ENCODE data around the gene CAPS. TPM values are rescaled to one million over a fixed set of nuclear protein-coding genes. Genes with fewer than 3 reads are reported as not detected.

The CAPS gene
- total RNA-seq, 2 experiments from 2014 or later, result 11.8 to 12.5 TPM

- POLR2A ChIA-PET, result no interaction called here
- H3K4me3 Mint-ChIP-seq, result no peak overlapping the region
- CTCF ChIA-PET, result interaction anchor here (1.0 to 1.3 kb wide), 2 partner anchors 11 to 32 kb away, joined by 3 to 4 read pairs; no protein-coding TSS in a partner anchor
- no peaks in the 10 kb centered on the region for H3K27me3 Mint-ChIP-seq
- DNase-seq, result no peak
- H3K9me3 Mint-ChIP-seq, result no peaks in the 10 kb centered on the region
- H3K4me1 Mint-ChIP-seq, result no peaks in the 10 kb centered on the region
- no peak overlapping the region for H3K27ac Mint-ChIP-seq
- H3K36me3 Mint-ChIP-seq (ENCODE audit: low read depth), result peaks cover 31% of the 10 kb centered on the region
Measured at GRCh38 chr19:5936292-5936592, 22.2 kb downstream of the CAPS start.

- no peaks in the 10 kb centered on the region for H3K9me3 Mint-ChIP-seq
- no peaks in the 10 kb centered on the region for H3K27me3 Mint-ChIP-seq
- ChIA-PET CTCF (interaction anchor here (1.3 to 1.5 kb wide), 2 partner anchors 10 to 30 kb away, joined by 4 read pairs; no protein-coding TSS in a partner anchor), POLR2A (no interaction called here)
- no peak overlapping the region for H3K27ac Mint-ChIP-seq
- H3K4me1 Mint-ChIP-seq, result no peaks in the 10 kb centered on the region
- peaks cover 33% of the 10 kb centered on the region for H3K36me3 Mint-ChIP-seq (ENCODE audit: low read depth)
- no peak for DNase-seq
- H3K4me3 Mint-ChIP-seq, result no peak overlapping the region
Measured at GRCh38 chr19:5937550-5937949, 23.5 kb downstream of the CAPS start.

GRCh38 chr19:5940260-5941208 is 26.5 kb downstream of the CAPS start:
- no peak overlapping the region for H3K27ac Mint-ChIP-seq
- ChIA-PET CTCF (no interaction called here), POLR2A (no interaction called here)
- DNase-seq, result no peak
- H3K9me3 Mint-ChIP-seq, result no peaks in the 10 kb centered on the region
- peaks cover 30% of the 10 kb centered on the region for H3K36me3 Mint-ChIP-seq (ENCODE audit: low read depth)
- no peak overlapping the region for H3K4me3 Mint-ChIP-seq
- peaks cover 2% of the 10 kb centered on the region for H3K4me1 Mint-ChIP-seq
- H3K27me3 Mint-ChIP-seq, result no peaks in the 10 kb centered on the region

GRCh38 chr19:5941673-5942072 is 27.6 kb downstream of the CAPS start:
- CTCF ChIA-PET, result no interaction called here

GRCh38 chr19:5943045-5943444 is 29.0 kb downstream of the CAPS start:
- ChIA-PET CTCF (interaction anchor here (1.2 kb wide), 1 partner anchor 139 kb away, joined by 3 read pairs; no protein-coding TSS in a partner anchor), POLR2A (no interaction called here)
- H3K27ac Mint-ChIP-seq, result no peak overlapping the region

More at GRCh38 chr19:5941673-5942072, 27.6 kb downstream of the CAPS start:
- Mint-ChIP-seq H3K27ac (no peak overlapping the region), H3K27me3 (no peaks in the 10 kb centered on the region), H3K4me3 (no peak overlapping the region), H3K36me3 (ENCODE audit: low read depth) (peaks cover 29% of the 10 kb centered on the region), H3K9me3 (no peaks in the 10 kb centered on the region), H3K4me1 (peaks cover 2% of the 10 kb centered on the region)
- no peak for DNase-seq
- POLR2A ChIA-PET, result no interaction called here

GRCh38 chr19:5943623-5944022 is 29.6 kb downstream of the CAPS start:
- POLR2A ChIA-PET, result no interaction called here
- DNase-seq, result no peak
- H3K36me3 Mint-ChIP-seq (ENCODE audit: low read depth), result peaks cover 30% of the 10 kb centered on the region
- H3K4me1 Mint-ChIP-seq, result peaks cover 14% of the 10 kb centered on the region
- no peaks in the 10 kb centered on the region for H3K9me3 Mint-ChIP-seq
- no peaks in the 10 kb centered on the region for H3K27me3 Mint-ChIP-seq
- no peak overlapping the region for H3K4me3 Mint-ChIP-seq
- CTCF ChIA-PET, result no interaction called here
- H3K27ac Mint-ChIP-seq, result no peak overlapping the region

More at GRCh38 chr19:5943045-5943444, 29.0 kb downstream of the CAPS start:
- DNase-seq, result no peak
- Mint-ChIP-seq H3K4me1 (peaks cover 10% of the 10 kb centered on the region), H3K27me3 (no peaks in the 10 kb centered on the region), H3K36me3 (ENCODE audit: low read depth) (peaks cover 27% of the 10 kb centered on the region), H3K4me3 (no peak overlapping the region), H3K9me3 (no peaks in the 10 kb centered on the region)

- ChIA-PET CTCF (interaction anchor here (0.7 to 2.1 kb wide), 3 partner anchors 11 to 40 kb away, joined by 3 to 9 read pairs (median 4); no protein-coding TSS in a partner anchor), POLR2A (interaction anchor here (2.2 kb wide), 1 partner anchor 44 kb away, joined by 7 read pairs; the partner anchor contains the start of gene NDUFA11)
- H3K27ac Mint-ChIP-seq, result peak overlapping the region; percentile 91
- no peak for DNase-seq
- H3K36me3 Mint-ChIP-seq (ENCODE audit: low read depth), result peaks cover 42% of the 10 kb centered on the region
- no peaks in the 10 kb centered on the region for H3K27me3 Mint-ChIP-seq
- no peaks in the 10 kb centered on the region for H3K9me3 Mint-ChIP-seq
- H3K4me3 Mint-ChIP-seq, result no peak overlapping the region
- peaks cover 52% of the 10 kb centered on the region for H3K4me1 Mint-ChIP-seq
Measured at GRCh38 chr19:5947435-5947834, 33.4 kb downstream of the CAPS start.

- no peaks in the 10 kb centered on the region for H3K9me3 Mint-ChIP-seq
- peaks cover 67% of the 10 kb centered on the region for H3K4me1 Mint-ChIP-seq
- ChIA-PET CTCF (interaction anchor here (1.0 to 2.1 kb wide), 4 partner anchors 13 to 145 kb away, joined by 3 to 9 read pairs (median 4); partner anchors contain the start of gene RANBP3), POLR2A (interaction anchor here (0.6 to 2.2 kb wide), 7 partner anchors 9 to 120 kb away, joined by 3 to 7 read pairs (median 3); partner anchors contain the start of genes NDUFA11 and RANBP3)
- DNase-seq, result no peak
- H3K36me3 Mint-ChIP-seq (ENCODE audit: low read depth), result peaks cover 52% of the 10 kb centered on the region
- no peak overlapping the region for H3K4me3 Mint-ChIP-seq
- H3K27me3 Mint-ChIP-seq, result no peaks in the 10 kb centered on the region
- H3K27ac Mint-ChIP-seq, result peak overlapping the region; percentile 91
Measured at GRCh38 chr19:5948752-5949564, 34.9 kb downstream of the CAPS start.

- Mint-ChIP-seq H3K4me3 (peak overlapping the region; percentile 6), H3K9me3 (no peaks in the 10 kb centered on the region), H3K4me1 (peaks cover 76% of the 10 kb centered on the region), H3K36me3 (ENCODE audit: low read depth) (peaks cover 52% of the 10 kb centered on the region), H3K27me3 (no peaks in the 10 kb centered on the region), H3K27ac (peak overlapping the region; percentile 91)
- peak; percentile 49 for DNase-seq
- ChIA-PET CTCF (interaction anchor here (1.0 to 2.1 kb wide), 4 partner anchors 13 to 146 kb away, joined by 3 to 9 read pairs (median 4); partner anchors contain the start of gene RANBP3), POLR2A (interaction anchor here (0.6 to 4.9 kb wide), 4 partner anchors 8 to 115 kb away, joined by 3 to 25 read pairs (median 4); partner anchors contain the start of gene RANBP3)
Measured at GRCh38 chr19:5949792-5950305, 35.8 kb downstream of the CAPS start.

- POLR2A ChIA-PET, result interaction anchor here (3.1 to 4.9 kb wide), 2 partner anchors 28 to 47 kb away, joined by 13 to 25 read pairs; partner anchors contain the start of genes NDUFA11, RANBP3 and VMAC
- CTCF ChIA-PET, result interaction anchor here (1.9 to 2.1 kb wide), 2 partner anchors 12 to 17 kb away, joined by 5 to 9 read pairs; no protein-coding TSS in a partner anchor
- H3K27ac Mint-ChIP-seq, result peak overlapping the region; percentile 91
- H3K4me1 Mint-ChIP-seq, result peaks cover 79% of the 10 kb centered on the region
- H3K27me3 Mint-ChIP-seq, result no peaks in the 10 kb centered on the region
- no peak for DNase-seq
- H3K36me3 Mint-ChIP-seq (ENCODE audit: low read depth), result peaks cover 47% of the 10 kb centered on the region
- H3K9me3 Mint-ChIP-seq, result no peaks in the 10 kb centered on the region
- H3K4me3 Mint-ChIP-seq, result no peak overlapping the region
Measured at GRCh38 chr19:5950741-5951140, 36.7 kb downstream of the CAPS start.

- Mint-ChIP-seq H3K9me3 (no peaks in the 10 kb centered on the region), H3K4me3 (no peak overlapping the region), H3K4me1 (peaks cover 83% of the 10 kb centered on the region), H3K27ac (peak overlapping the region; percentile 92), H3K27me3 (no peaks in the 10 kb centered on the region), H3K36me3 (ENCODE audit: low read depth) (peaks cover 44% of the 10 kb centered on the region)
- CTCF ChIA-PET, result interaction anchor here (1.9 to 2.1 kb wide), 2 partner anchors 11 to 17 kb away, joined by 5 to 9 read pairs; no protein-coding TSS in a partner anchor
- POLR2A ChIA-PET, result interaction anchor here (1.2 to 4.9 kb wide), 3 partner anchors 11 to 48 kb away, joined by 6 to 25 read pairs (median 13); partner anchors contain the start of genes NDUFA11, RANBP3 and VMAC
- DNase-seq, result no peak
Measured at GRCh38 chr19:5951338-5951861, 37.3 kb downstream of the CAPS start.

All from activated CD4-positive, alpha-beta memory T cell treated with anti-CD3 and anti-CD28 coated beads, Interleukin-2, amount 10 ng/mL, durations not matched to agents 7 days and 5 days (primary cell).